Right cardiac atrium (tissue), 5 donors: Measurements from ENCODE around the gene MAPK8IP3. TPM values are rescaled to one million over a fixed set of nuclear protein-coding genes. Genes with fewer than 3 reads are reported as not detected.

Source experiments
- ATAC-seq, 2 donors: fragments of 200-7000 bp; cut with Tn5 transposase; one replicate each; pipeline versions ENCODE4 v1.8.0 to v1.9.1; 2020; ENCODE audit warnings: moderate library complexity in 2 of 2, mild to moderate bottlenecking in 1 of 2
- DNase-seq, 3 donors: peaks; one replicate each; pipeline ENCODE4 v3.0.0-alpha.2; 2020
- H3K27ac ChIP-seq: one replicate; pipeline ENCODE4 v1.5.1; 2013; ENCODE audit warnings: mild to moderate bottlenecking, low read length, control low read depth, moderate library complexity
- H3K27me3 ChIP-seq: one replicate; pipeline ENCODE4 v1.6.1; 2013; ENCODE audit not compliant: control insufficient read depth, insufficient read depth
- H3K4me1 ChIP-seq: one replicate; pipeline ENCODE4 v1.6.1; 2013; ENCODE audit warnings: low read length; ENCODE audit not compliant: control insufficient read depth, insufficient read depth
- H3K4me3 ChIP-seq: one replicate; pipeline ENCODE4 v1.5.1; 2013; ENCODE audit warnings: low read length, control low read depth
- H3K9me3 ChIP-seq: one replicate; pipeline ENCODE4 v1.6.1; 2013; ENCODE audit warnings: low read length; ENCODE audit not compliant: control insufficient read depth
- WGBS: extraction: QIAGEN DNeasy Blood & Tissue Kit; methylation state at CpG from one replicate; pipeline ENCODE4 v1.1.7; 2013; 5-methylcytosine and 5-hydroxymethylcytosine counted together
- intact Hi-C, 4 donors: fragments of 100-400 bp; cut with DNase I; formaldehyde crosslinking; loops; one replicate each; pipeline versions ENCODE4 v1.11.0 to v1.14.0; 2022 to 2023
- polyA plus RNA-seq: library from polyadenylated mRNA; stranded (reverse); fragments of 200-250 nt; gene quantifications from one replicate; pipeline ENCODE4 v1.2.3, GENCODE V29; 2013
- total RNA-seq, 4 donors: library from RNA; stranded (reverse); fragmentation: NEBNext Ultra II Directional; extraction: Animal tissue kit (Norgen Biotek cat#: 25700); gene quantifications; one replicate each; pipeline ENCODE4 v1.2.1, GENCODE V29; 2021
- donor health status: healthy with polysubstance abuse.
- donor health status: DM: no; HTN: yes; CAD: no.
- donor health status: DM: no; HTN: no; CAD: no.
- donor health status: DM: no; HTN: yes; CAD: no; lungs with severe emphysema.
- donor health status: DM: yes; HTN: yes; CAD: no.

The MAPK8IP3 gene
- total and polyA plus RNA-seq, 5 donors = 69.3 to 87.6 (median 76.0) TPM

DNA sequence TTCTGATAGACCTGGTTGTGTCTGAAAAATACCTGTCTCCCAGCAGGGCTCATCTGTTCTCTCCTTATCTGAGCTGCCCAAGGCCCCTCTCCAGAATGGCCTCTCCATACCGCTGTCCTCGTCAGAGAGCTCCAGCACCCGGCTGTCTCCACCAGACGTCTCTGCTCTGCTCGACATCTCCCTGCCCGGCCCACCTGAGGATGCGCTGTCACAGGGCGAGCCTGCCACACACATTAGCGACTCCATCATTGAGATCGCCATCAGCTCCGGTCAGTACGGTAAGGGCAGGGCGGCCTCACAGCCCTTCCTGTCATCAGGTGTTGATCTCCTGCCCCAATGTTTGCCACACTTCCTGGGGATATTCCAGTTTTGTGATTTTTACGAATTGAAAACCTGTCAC lies 38.1 kb upstream of the MAPK8IP3 start:
- intact Hi-C loops = no loop called here
- Histone ChIP-seq H3K4me1 (no peaks in the 10 kb centered on the region), H3K9me3 (no peaks in the 10 kb centered on the region), H3K4me3 (no peak overlapping the region), H3K27me3 (no peaks in the 10 kb centered on the region), H3K27ac (no peak overlapping the region)
- ATAC-seq (no peak), DNase-seq (peak in 1 of 3 donors; percentile 23)
- 91% methylated on average over 14 of the region's 14 CpGs for WGBS

DNA sequence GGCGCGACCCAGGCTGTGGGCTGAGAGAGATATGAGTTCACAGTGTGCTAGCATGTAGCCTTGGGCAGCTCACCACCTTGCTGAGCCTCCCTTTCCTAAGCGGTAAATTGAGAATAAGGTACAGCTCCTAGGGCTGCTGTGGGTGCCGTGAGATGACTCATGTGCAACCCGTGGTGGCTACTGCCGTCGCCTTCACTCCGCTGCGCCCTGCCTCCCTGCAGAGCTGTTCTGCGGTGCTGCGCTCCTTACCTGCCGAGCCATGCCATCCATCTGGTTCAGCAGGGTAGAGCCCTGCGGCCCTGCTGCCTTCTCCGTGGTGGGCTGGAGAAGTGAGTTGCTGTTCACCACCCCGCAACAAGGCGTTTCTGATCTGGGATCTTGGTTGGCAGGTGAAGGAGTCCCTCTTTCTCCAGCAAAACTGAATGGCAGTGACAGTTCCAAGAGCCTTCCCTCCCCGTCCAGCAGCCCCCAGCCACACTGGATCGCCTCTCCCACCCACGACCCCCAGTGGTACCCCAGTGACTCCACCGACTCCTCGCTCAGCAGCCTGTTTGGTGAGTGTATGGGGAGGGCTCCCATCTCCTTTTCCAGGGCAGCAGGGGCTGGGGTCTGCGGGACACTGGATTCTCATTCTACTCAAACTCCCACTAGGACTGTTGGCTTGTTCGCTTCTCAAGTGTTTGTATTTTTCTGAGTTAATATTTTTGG lies 37.2 kb upstream of the MAPK8IP3 start:
- ATAC-seq (no peak), DNase-seq (peak in 1 of 3 donors; percentile 34)
- intact Hi-C loops = no loop called here
- Histone ChIP-seq H3K4me1 (no peaks in the 10 kb centered on the region), H3K4me3 (no peak overlapping the region), H3K9me3 (no peaks in the 10 kb centered on the region), H3K27ac (no peak overlapping the region), H3K27me3 (no peaks in the 10 kb centered on the region)
- 95% methylated on average over 23 of the region's 23 CpGs for WGBS

DNA sequence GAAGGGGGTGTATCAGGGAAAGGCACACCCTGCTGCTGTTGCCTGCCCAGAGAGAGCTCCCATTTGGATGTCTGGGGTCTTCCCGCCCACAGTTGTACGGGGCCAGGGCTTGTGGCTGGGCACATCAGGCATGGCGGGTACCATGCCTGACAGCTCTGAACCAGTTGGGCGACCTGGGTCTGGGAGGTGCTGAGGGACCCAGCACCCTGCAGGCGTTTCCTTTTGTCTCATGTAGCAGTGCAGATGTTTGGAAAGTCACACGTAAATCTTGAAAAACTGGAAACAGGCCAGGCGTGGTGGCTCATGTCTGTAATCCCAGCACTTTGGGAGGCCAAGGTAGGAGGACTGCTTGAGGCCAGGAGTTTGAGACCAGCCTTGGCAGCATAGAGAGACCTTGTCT lies 36.3 kb upstream of the MAPK8IP3 start:
- no peaks in the 10 kb centered on the region for H3K9me3 ChIP-seq
- no peak overlapping the region for H3K4me3 ChIP-seq
- 92% methylated on average over 7 of the region's 7 CpGs for WGBS
- DNase-seq (peak in 1 of 3 donors; percentile 14), ATAC-seq (no peak)
- H3K4me1 ChIP-seq = no peaks in the 10 kb centered on the region
- no peak overlapping the region for H3K27ac ChIP-seq
- intact Hi-C loops = no loop called here
- H3K27me3 ChIP-seq = no peaks in the 10 kb centered on the region

DNA sequence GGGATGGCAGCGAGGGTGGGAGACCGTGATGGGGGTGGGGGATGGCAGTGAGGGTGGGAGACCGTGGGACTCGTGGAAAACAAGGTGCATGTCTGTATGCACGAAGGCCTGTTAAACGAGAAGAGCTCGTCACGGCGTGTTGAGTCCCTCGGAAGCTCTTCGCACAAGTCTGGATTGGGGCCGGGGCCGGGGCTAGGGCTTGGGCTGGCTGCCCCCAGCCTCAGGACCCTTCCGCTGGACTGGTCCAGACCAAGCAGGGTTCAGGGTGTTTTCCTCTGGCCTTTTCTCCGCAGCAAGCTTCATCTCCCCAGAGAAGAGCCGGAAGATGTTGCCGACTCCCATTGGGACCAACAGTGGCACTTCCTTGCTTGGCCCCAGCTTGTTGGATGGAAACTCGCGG lies 35.6 kb upstream of the MAPK8IP3 start:
- ATAC-seq = no peak
- H3K4me1 ChIP-seq = no peaks in the 10 kb centered on the region
- no peaks in the 10 kb centered on the region for H3K9me3 ChIP-seq
- no peak overlapping the region for H3K27ac ChIP-seq
- intact Hi-C loops = no loop called here
- no peak overlapping the region for H3K4me3 ChIP-seq
- peak in 1 of 3 donors; percentile 33 for DNase-seq
- WGBS = 95% methylated on average over 19 of the region's 19 CpGs
- no peaks in the 10 kb centered on the region for H3K27me3 ChIP-seq

DNA sequence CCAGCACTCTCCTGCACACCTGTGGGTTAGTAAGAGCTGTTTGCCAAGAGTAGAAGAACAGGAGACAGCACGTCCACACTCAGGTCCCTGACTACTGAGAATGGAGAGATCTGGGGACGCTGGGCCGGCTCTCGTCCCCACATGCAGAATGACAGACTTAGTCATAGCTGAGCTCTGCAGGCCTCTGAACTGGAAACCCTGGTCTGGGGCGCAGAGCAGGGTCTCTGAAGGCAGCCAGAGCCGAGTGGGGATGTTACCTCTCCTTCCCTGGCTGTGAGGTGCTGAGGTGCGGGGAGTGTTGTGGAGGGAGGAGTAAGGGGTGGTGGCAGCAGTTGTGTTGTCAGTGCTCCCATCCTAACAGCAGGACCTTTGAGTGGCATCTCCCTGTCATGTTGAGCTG lies 35.1 kb upstream of the MAPK8IP3 start:
- H3K9me3 ChIP-seq = no peaks in the 10 kb centered on the region
- 95% methylated on average over 7 of the region's 7 CpGs for WGBS
- no peak overlapping the region for H3K27ac ChIP-seq
- intact Hi-C loops = no loop called here
- H3K4me3 ChIP-seq = no peak overlapping the region
- no peaks in the 10 kb centered on the region for H3K27me3 ChIP-seq
- DNase-seq (no peak), ATAC-seq (no peak)
- H3K4me1 ChIP-seq = no peaks in the 10 kb centered on the region

DNA sequence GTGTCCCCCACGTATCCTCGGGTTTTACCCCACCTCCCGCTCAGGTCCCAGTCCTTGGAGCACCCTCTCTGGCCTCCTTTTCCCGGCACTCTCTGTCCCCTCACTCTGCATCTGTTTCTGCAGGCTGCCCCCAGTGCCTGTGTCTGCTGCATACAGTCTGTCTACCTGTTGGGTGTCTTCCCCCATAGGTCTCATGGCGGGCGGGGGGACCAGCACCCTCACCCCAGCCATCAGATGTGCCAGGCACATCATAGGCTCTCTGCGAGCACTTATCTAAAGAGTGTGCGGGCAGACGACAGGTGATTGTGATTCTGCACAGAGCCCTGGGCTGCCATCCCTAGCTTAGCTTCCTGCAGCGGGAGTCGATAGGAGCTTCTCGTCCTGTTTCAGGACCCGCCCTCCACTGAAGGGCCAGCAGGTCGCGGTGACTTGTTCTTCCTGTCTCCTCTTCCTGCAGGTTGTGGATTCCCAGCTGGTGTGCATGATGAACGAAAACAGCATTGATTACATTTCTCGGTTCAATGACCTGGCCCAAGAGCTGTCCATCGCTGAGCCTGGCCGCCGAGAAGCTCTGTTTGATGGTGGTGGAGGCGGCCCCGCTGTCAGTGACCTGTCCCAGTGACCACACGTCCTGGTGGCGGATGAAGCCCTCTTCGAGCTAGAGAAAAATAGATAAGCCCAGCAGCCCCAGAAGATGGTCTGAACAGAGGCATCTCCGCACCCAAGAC lies 32.4 kb upstream of the MAPK8IP3 start:
- H3K9me3 ChIP-seq = no peaks in the 10 kb centered on the region
- no peak overlapping the region for H3K4me3 ChIP-seq
- intact Hi-C loops = no loop called here
- no peak overlapping the region for H3K27ac ChIP-seq
- H3K4me1 ChIP-seq = no peaks in the 10 kb centered on the region
- ATAC-seq = no peak
- no peaks in the 10 kb centered on the region for H3K27me3 ChIP-seq
- 76% methylated on average over 26 of the region's 26 CpGs for WGBS
- peak in 1 of 3 donors; percentile 19 for DNase-seq

DNA sequence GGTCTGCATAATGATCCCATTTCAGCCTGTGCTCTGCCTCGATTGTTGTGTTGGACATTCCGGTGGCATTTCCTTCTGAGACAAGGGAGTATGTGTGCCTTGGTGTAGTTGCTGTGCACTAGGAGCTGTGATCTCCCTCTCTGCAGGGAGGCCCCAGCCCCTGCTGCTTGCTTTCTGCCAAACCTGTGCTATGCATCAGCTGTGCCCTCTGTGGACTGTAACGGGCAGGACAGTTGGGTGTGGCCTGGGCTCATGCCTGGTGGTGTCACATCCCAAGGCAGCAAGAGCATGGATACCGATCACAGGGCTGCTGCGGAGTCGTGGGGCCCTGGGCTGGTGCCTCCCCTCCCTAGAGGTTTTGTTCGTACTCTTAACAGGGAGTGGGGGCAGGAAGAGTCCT lies 31.7 kb upstream of the MAPK8IP3 start:
- Histone ChIP-seq H3K4me3 (no peak overlapping the region), H3K4me1 (no peaks in the 10 kb centered on the region), H3K27me3 (no peaks in the 10 kb centered on the region), H3K27ac (no peak overlapping the region), H3K9me3 (no peaks in the 10 kb centered on the region)
- ATAC-seq (no peak), DNase-seq (no peak)
- 72% methylated on average over 7 of the region's 7 CpGs for WGBS
- intact Hi-C loops = no loop called here

DNA sequence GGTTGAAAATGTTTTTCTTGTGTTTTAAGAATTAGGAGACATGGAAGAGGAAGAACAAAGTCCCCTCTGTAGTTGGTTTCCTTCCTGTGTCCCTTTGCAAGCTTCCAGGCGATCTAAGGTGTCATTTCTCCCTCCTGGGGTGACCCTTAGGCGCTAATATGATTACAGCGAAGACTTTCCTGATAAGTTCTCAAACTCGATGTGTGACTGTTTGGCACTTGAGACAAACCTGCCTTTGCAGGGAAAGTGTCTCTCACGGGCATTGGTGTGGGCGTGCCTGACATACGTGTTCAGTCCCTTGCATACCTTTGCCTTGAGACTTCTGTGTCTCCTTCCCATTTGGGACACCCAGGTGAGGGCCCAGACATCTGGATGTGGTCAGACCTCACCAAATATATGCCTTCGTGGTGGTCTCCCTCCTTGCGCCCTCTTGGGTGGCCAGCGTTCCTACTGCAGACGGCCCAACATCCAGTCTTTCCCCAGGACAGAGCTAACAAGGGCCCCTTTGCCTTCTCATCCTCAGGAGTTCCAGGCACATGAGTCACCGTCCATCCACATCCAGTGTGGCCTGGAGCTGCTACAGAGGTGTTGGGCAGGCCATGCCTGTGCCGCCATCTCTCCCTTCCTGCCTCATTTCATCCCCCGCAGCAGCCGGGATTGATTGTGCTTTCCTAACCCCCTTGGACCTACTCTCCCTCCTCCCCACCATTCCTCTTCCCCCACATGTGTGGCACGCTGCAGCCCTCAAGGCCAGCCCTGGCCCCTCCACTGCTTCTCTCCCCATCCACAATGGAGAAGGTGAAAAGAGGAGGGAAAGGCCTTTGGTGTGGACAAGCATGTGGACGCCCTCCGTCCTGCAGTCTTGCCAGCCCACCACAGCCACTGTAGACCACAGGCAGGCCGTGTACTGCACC lies 31.0 kb upstream of the MAPK8IP3 start:
- DNase-seq = peak in 1 of 3 donors; percentile 33
- Histone ChIP-seq H3K27ac (no peak overlapping the region), H3K4me3 (no peak overlapping the region), H3K4me1 (no peaks in the 10 kb centered on the region), H3K27me3 (no peaks in the 10 kb centered on the region), H3K9me3 (no peaks in the 10 kb centered on the region)
- WGBS = 82% methylated on average over 19 of the region's 19 CpGs
- intact Hi-C loops = no loop called here
- ATAC-seq = no peak

DNA sequence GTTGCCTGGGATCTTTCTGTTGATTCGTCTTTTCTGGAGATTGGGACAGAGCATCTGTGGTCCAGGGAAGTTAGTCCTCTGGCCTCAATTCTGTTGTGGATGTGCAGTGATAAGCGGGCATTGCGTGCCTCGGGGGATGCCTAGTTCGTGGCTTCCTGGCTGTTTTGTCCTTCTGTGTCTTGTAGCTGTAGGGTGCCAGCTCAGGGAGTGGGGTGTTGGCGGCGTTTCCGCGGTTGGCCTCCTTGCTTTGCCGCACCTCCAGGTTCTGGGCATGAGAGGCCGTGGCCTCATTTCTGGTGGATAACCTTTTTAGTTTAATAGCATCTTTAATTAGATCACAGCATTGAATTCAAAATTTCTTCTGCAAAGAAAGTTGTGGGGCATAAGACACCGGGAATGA lies 29.3 kb upstream of the MAPK8IP3 start:
- H3K27me3 ChIP-seq = no peaks in the 10 kb centered on the region
- H3K9me3 ChIP-seq = no peaks in the 10 kb centered on the region
- DNase-seq (no peak), ATAC-seq (no peak)
- intact Hi-C loops = no loop called here
- WGBS = 90% methylated on average over 12 of the region's 12 CpGs
- no peak overlapping the region for H3K4me3 ChIP-seq
- H3K27ac ChIP-seq = no peak overlapping the region
- no peaks in the 10 kb centered on the region for H3K4me1 ChIP-seq

DNA sequence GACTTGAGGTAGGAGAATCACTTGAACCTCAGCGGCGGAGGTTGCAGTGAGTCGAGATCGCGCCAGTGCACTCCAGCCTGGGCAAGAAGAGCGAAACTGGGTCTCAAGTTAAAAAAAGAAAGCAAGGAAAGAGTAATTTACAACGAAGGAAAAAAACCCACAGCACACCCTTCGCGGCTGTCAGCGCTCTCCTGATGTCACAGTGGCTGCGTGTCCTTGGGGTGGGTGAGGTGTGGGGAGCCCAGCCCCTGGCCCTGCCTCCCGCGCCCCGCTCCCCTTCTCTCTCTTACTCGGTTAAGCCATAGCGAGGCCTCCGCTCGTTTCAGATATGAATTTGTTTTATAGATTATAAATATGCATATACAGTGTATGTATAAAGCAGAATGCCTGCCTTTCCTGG lies 28.7 kb upstream of the MAPK8IP3 start:
- H3K27ac ChIP-seq = no peak overlapping the region
- no peak overlapping the region for H3K4me3 ChIP-seq
- intact Hi-C loops = no loop called here
- no peaks in the 10 kb centered on the region for H3K27me3 ChIP-seq
- ATAC-seq (no peak), DNase-seq (no peak)
- 89% methylated on average over 18 of the region's 18 CpGs for WGBS
- no peaks in the 10 kb centered on the region for H3K9me3 ChIP-seq
- H3K4me1 ChIP-seq = no peaks in the 10 kb centered on the region
